HFF-Myc (cell line): ENCODE measurements around the gene LSAMP.

ENCODE experiments used
- DNase-seq: peaks from one replicate; pipeline ENCODE4 v3.0.0-alpha.2; 2011; ENCODE audit warnings: low read depth; ENCODE audit errors: extremely low read depth
- H3K4me3 ChIP-seq: replicated peaks from 2 replicates; pipeline ENCODE4 v1.5.1; 2011; ENCODE audit warnings: low read depth, mild to moderate bottlenecking, control low read depth, low read length
- TF ChIP-seq, protein P1 (sequence below): IDR thresholded peaks from 2 replicates; pipeline ENCODE4 v1.5.1; 2012; ENCODE audit warnings: mild to moderate bottlenecking, low read depth, low read length, control low read depth; ENCODE audit errors: missing control alignments

Gene LSAMP

DNA sequence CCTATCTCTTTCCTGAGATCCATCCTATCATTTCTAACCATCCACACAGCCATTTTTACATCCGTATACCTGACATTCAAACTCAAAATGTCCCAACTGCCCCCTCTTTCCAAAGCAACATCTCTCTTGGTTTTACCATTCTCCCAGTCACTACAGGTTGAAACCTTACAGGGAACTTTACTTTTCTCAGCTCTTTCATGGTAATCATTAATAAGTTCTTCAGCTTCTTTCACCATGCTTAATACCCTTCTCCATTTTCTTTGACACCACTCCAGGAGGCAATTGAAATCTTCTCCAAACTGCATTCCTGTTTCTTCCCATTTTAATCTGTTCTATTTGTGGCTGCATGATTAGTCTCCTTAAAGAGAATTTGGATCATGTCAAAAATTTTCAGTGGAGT is 469.5 kb downstream of the LSAMP start:
- no peak for DNase-seq
- TF ChIP-seq, protein P1, sequence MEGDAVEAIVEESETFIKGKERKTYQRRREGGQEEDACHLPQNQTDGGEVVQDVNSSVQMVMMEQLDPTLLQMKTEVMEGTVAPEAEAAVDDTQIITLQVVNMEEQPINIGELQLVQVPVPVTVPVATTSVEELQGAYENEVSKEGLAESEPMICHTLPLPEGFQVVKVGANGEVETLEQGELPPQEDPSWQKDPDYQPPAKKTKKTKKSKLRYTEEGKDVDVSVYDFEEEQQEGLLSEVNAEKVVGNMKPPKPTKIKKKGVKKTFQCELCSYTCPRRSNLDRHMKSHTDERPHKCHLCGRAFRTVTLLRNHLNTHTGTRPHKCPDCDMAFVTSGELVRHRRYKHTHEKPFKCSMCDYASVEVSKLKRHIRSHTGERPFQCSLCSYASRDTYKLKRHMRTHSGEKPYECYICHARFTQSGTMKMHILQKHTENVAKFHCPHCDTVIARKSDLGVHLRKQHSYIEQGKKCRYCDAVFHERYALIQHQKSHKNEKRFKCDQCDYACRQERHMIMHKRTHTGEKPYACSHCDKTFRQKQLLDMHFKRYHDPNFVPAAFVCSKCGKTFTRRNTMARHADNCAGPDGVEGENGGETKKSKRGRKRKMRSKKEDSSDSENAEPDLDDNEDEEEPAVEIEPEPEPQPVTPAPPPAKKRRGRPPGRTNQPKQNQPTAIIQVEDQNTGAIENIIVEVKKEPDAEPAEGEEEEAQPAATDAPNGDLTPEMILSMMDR: no peak
- no peak overlapping the region for H3K4me3 ChIP-seq

DNA sequence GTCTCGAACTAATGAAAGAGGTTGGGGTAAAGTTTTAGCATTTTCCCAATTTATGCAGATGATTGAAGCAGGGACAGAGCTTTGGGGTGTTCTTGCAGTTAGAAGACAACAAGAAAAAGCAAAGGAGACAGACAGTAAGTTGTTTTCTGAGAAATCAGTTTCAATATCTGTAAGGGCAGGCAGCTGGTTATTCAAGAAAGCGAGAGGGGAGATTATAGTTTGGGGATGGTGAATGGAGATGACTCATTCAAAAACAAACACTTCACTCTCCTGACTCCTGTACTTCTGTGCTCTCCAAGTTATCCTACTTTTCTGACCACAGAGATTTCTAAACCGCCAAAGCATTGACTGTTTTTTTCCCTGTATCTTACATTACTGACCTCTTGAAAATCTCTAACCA is 469.9 kb downstream of the LSAMP start:
- DNase-seq: no peak
- TF ChIP-seq, protein P1: no peak
- no peak overlapping the region for H3K4me3 ChIP-seq

DNA sequence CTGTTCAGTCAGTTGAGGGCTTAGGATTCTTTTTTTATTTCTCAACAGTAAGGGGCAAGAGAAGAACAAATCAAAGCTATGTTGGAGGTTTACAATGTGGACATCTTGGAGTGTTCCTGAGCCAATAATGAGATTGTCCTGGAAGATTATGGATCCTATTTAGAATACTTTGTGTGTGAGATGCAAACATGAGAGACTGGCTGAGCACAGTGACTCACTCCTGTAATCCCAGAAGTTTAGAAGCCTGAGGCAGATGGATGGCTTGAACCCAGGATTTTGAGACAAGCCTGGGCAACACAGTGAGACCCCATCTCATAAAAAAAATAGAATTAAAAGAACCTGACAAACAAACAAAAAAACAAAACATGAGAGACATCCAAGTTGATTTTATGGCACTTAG is 470.3 kb downstream of the LSAMP start:
- DNase-seq: no peak
- H3K4me3 ChIP-seq: no peak overlapping the region
- TF ChIP-seq, protein P1: no peak

DNA sequence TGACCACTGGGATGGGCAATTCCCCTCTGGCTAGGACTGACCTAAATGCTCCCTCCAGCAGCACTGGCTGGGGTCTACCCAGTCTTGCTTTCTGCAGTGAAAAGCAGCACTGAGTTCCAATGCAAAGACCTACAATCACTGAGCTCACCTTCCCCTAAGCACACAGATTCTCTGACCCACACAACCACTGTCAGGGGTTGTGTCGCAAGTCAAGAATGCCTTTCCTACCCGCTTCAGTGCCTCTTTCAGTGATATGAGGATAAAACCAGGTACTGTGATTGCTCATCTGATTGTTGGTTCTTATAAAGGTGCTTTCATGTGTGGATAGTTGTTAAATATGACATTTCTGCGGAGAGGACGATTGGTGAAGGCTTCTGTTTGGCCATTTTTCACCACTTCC is 476.4 kb downstream of the LSAMP start:
- DNase-seq: no peak
- TF ChIP-seq, protein P1: no peak
- H3K4me3 ChIP-seq: no peak overlapping the region

DNA sequence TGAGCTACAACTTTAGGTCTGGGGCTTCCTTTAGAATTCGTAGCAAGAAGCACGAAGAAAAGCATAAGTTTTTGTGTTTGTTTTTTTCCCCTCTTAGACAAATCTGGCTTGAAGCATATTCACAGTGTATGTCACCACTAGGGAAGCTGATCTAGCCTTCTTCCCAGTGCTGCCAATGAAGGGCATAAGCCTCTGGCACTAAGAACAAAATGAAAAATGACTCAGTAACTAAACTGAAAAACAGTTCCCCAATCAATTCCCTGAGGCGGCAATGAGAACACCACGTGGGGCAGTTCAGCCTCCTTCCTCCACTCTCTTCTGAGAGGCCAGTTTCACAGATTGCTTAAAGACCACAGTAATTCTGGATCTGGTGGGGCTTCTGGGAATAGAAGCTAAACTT is 483.9 kb downstream of the LSAMP start:
- TF ChIP-seq, protein P1: no peak
- DNase-seq: no peak
- H3K4me3 ChIP-seq: no peak overlapping the region

DNA sequence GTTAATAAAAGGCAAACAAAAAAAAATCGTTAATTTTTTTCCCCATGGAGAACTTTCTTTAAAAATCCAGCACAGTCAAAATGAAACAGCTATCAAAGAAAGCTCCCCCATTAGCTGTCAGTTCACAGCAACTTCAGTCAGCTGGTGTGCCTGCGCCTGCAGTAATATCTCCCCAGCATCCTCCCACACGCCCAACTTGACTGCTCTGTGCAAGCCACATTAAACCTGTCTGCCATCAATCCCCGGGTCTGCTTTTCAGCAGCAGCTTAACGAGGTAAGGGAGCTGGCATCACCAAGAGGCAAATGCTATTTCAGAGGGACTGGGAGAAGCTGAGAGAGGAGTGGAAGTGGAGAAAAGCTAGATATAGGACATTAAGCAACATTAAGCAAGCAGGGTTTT is 484.5 kb downstream of the LSAMP start:
- TF ChIP-seq, protein P1: no peak
- DNase-seq: no peak
- no peak overlapping the region for H3K4me3 ChIP-seq

DNA sequence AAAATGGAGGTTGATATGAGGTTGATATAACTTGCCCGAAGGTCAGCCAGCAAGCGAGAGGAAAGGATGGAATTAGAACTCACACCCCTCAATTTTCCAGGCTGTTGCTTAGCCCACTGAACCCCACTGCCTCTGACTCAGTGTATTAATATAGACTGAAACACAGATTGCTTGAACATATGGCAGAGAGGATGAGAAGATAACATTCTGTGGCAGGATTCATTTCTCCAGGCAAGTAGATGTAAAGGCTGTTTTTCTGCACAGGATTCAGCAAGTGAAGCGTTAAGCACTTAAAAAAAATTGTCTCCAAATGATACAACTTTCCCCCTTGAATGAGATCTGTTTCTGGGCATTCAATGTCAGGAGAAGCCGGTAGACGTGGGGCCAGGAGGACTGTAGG is 486.8 kb downstream of the LSAMP start:
- DNase-seq: no peak
- TF ChIP-seq, protein P1: no peak
- H3K4me3 ChIP-seq: no peak overlapping the region
